ENCODE data around the gene C14orf132. TPM values are rescaled to one million over a fixed set of nuclear protein-coding genes. Genes with fewer than 3 reads are reported as not detected.

The C14orf132 gene
- polyA plus RNA-seq, 3 donors, result not detected

DNA sequence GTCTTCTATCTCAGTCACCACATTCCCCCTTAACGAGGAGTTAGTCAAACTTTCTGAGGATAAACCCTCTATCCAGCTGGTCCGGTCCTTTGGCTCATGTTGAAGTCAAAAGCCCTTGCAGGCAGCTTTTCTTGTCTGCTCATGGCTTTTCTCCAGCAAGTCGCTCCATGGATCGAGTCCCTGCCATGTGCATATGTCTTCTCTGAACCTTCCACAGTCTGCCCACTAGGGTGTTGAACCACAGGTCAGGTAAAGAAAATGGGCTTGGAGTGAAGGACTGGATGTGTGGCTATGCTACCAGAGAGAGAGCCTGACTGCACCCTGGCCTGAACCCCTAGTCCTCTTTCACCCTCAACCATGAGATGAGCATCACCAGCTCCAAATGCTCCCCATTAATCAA is 22.8 kb downstream of the C14orf132 start:
- no peaks in the 10 kb centered on the region for H3K4me1 ChIP-seq (ENCODE audit: control insufficient read depth in 1 of 2, insufficient read depth in 2 of 2, low read length in 2 of 2)
- Mint-ChIP-seq H3K4me3 (no peak overlapping the region), H3K27me3 (ENCODE audit: low read depth in 3 of 3) (peaks cover 0 to 11% (median 9%) of the 10 kb centered on the region in 3 donors), H3K4me1 (no peaks in the 10 kb centered on the region), H3K36me3 (no peaks in the 10 kb centered on the region), H3K9me3 (no peaks in the 10 kb centered on the region), H3K27ac (no peak overlapping the region)
- no peak overlapping the region for H3K27ac ChIP-seq (ENCODE audit: low read depth in 1 of 2, low read length in 2 of 2)
- no peaks in the 10 kb centered on the region for H3K9me3 ChIP-seq (replicated peaks in 1 of 2; ENCODE audit: control insufficient read depth in 1 of 2, insufficient read depth in 1 of 2, low read length in 2 of 2)
- no peak overlapping the region for H3K4me2 ChIP-seq (replicated peaks; ENCODE audit: extremely low read depth, low read length, poor library complexity, severe bottlenecking)
- H3K4me3 ChIP-seq (replicated peaks in 1 of 3; ENCODE audit: low read depth in 2 of 3, low read length in 3 of 3), result no peak overlapping the region
- H3K27me3 ChIP-seq (ENCODE audit: control insufficient read depth in 2 of 2, insufficient read depth in 2 of 2, low read length in 2 of 2), result no peaks in the 10 kb centered on the region
- DNase-seq, result no peak
- H4K20me1 ChIP-seq (ENCODE audit: insufficient read depth, low read length), result no peaks in the 10 kb centered on the region
- no peak overlapping the region for H2AFZ ChIP-seq (ENCODE audit: insufficient read depth, low read depth, low read length, poor library complexity, severe bottlenecking)
- intact Hi-C loops (cut with micrococcal nuclease), result no loop called here
- TF ChIP-seq CTCF (IDR thresholded peaks at IDR 0.05), result no peak
- 75% methylated on average over 2 of the region's 4 CpGs for WGBS (ENCODE audit: insufficient coverage)
- no peaks in the 10 kb centered on the region for H3K36me3 ChIP-seq (replicated peaks in 1 of 2; ENCODE audit: control insufficient read depth in 1 of 2, insufficient read depth in 2 of 2, low read length in 2 of 2)
- H3K79me2 ChIP-seq (ENCODE audit: insufficient read depth, low read length), result no peaks in the 10 kb centered on the region
- no peak overlapping the region for H3K9ac ChIP-seq (ENCODE audit: insufficient read depth, low read length, poor library complexity, severe bottlenecking)

GRCh38 chr14:96062506-96062905 is 23.3 kb downstream of the C14orf132 start:
- H3K27me3 ChIP-seq (ENCODE audit: control insufficient read depth in 2 of 2, insufficient read depth in 2 of 2, low read length in 2 of 2), result no peaks in the 10 kb centered on the region
- H3K9me3 ChIP-seq (replicated peaks in 1 of 2; ENCODE audit: control insufficient read depth in 1 of 2, insufficient read depth in 1 of 2, low read length in 2 of 2), result no peaks in the 10 kb centered on the region
- no peaks in the 10 kb centered on the region for H3K36me3 Mint-ChIP-seq
- no peak overlapping the region for H3K4me3 Mint-ChIP-seq
- H3K27me3 Mint-ChIP-seq (ENCODE audit: low read depth in 3 of 3), result peaks cover 0 to 11% (median 9%) of the 10 kb centered on the region in 3 donors
- no peak overlapping the region for H2AFZ ChIP-seq (ENCODE audit: insufficient read depth, low read depth, low read length, poor library complexity, severe bottlenecking)
- H3K9me3 Mint-ChIP-seq, result no peaks in the 10 kb centered on the region
- H3K4me2 ChIP-seq (replicated peaks; ENCODE audit: extremely low read depth, low read length, poor library complexity, severe bottlenecking), result no peak overlapping the region
- H3K79me2 ChIP-seq (ENCODE audit: insufficient read depth, low read length), result no peaks in the 10 kb centered on the region
- H3K27ac ChIP-seq (ENCODE audit: low read depth in 1 of 2, low read length in 2 of 2), result no peak overlapping the region
- H3K4me1 Mint-ChIP-seq, result no peaks in the 10 kb centered on the region
- no peaks in the 10 kb centered on the region for H3K4me1 ChIP-seq (ENCODE audit: control insufficient read depth in 1 of 2, insufficient read depth in 2 of 2, low read length in 2 of 2)
- no peak for DNase-seq
- H3K9ac ChIP-seq (ENCODE audit: insufficient read depth, low read length, poor library complexity, severe bottlenecking), result no peak overlapping the region
- 91% methylated on average over 6 of the region's 6 CpGs for WGBS (ENCODE audit: insufficient coverage)
- TF ChIP-seq CTCF (IDR thresholded peaks at IDR 0.05), result no peak
- H3K27ac Mint-ChIP-seq, result no peak overlapping the region
- intact Hi-C loops (cut with micrococcal nuclease), result no loop called here
- H3K36me3 ChIP-seq (replicated peaks in 1 of 2; ENCODE audit: control insufficient read depth in 1 of 2, insufficient read depth in 2 of 2, low read length in 2 of 2), result no peaks in the 10 kb centered on the region
- no peak overlapping the region for H3K4me3 ChIP-seq (replicated peaks in 1 of 3; ENCODE audit: low read depth in 2 of 3, low read length in 3 of 3)
- H4K20me1 ChIP-seq (ENCODE audit: insufficient read depth, low read length), result no peaks in the 10 kb centered on the region
